SK-N-SH (cell line): ENCODE measurements around the gene ERAP2.

Source experiments
- CHD2 ChIP-seq: fragments of 150-350 bp; IDR thresholded peaks from 2 replicates; pipeline ENCODE4 v1.6.1; 2018; ENCODE audit warnings: low read length; ENCODE audit not compliant: partially characterized antibody
- CTCF ChIP-seq: fragments of 200-600 bp; sonication (generic); IDR thresholded peaks from 2 replicates; pipeline ENCODE4 v1.6.1; 2017; ENCODE audit warnings: antibody characterized with exemption, mild to moderate bottlenecking, moderate library complexity
- EP300 ChIP-seq, 2 experiments: IDR thresholded peaks; 2 replicates each; pipeline versions ENCODE4 v1.4.0 to v1.6.1; 2012; ENCODE audit warnings: borderline replicate concordance in 1 of 2, low read depth in 1 of 2, low read length in 1 of 2
- EZH2phosphoT487 ChIP-seq: fragments of 200-600 bp; sonication (generic); IDR thresholded peaks from 2 replicates; pipeline ENCODE4 v1.6.1; 2017; ENCODE audit warnings: low read depth, mixed run types, mild to moderate bottlenecking, antibody characterized with exemption, moderate library complexity, borderline replicate concordance
- GABPA ChIP-seq: IDR thresholded peaks from 2 replicates; pipeline ENCODE4 v1.4.0; 2012; ENCODE audit warnings: low read depth, mild to moderate bottlenecking
- MAX ChIP-seq: IDR thresholded peaks from 2 replicates; pipeline ENCODE4 v1.4.0; 2012; ENCODE audit warnings: low read depth
- MEF2A ChIP-seq: IDR thresholded peaks from 2 replicates; pipeline ENCODE4 v1.4.0; 2012; ENCODE audit warnings: low read depth, borderline replicate concordance
- MXI1 ChIP-seq: IDR thresholded peaks from 2 replicates; pipeline ENCODE4 v1.6.1; 2012; ENCODE audit warnings: mild to moderate bottlenecking, low read depth, low read length, improper control_type of control experiment
- POLR2AphosphoS5 ChIP-seq: IDR thresholded peaks from 2 replicates; pipeline ENCODE4 v1.6.1; 2012; ENCODE audit warnings: low read depth, low read length
- RFX5 ChIP-seq: IDR thresholded peaks from 2 replicates; pipeline ENCODE4 v1.6.1; 2012; ENCODE audit warnings: mild to moderate bottlenecking, improper control_type of control experiment, low read length
- SIN3A ChIP-seq: IDR thresholded peaks from 2 replicates; pipeline ENCODE4 v1.6.1; 2012; ENCODE audit warnings: low read depth, mild to moderate bottlenecking, low read length, moderate library complexity, borderline replicate concordance
- SMC3 ChIP-seq: IDR thresholded peaks from 2 replicates; pipeline ENCODE4 v1.6.1; 2012; ENCODE audit warnings: low read depth, low read length, improper control_type of control experiment
- TAF1 ChIP-seq: IDR thresholded peaks from 2 replicates; pipeline ENCODE4 v1.6.1; 2012; ENCODE audit warnings: low read depth, mild to moderate bottlenecking, low read length, moderate library complexity, borderline replicate concordance
- USF2 ChIP-seq: fragments of 150-350 bp; IDR thresholded peaks from 2 replicates; pipeline ENCODE4 v1.6.1; 2017; ENCODE audit warnings: antibody characterized with exemption, low read length, low read depth, borderline replicate concordance

- TF ChIP-seq USF2 (no peak), CTCF (no peak), POLR2AphosphoS5 (no peak), RFX5 (no peak), MXI1 (no peak), EZH2phosphoT487 (no peak), EP300 (IDR thresholded peaks at IDR 0.05; ENCODE audit: borderline replicate concordance in 1 of 2, low read depth in 1 of 2, low read length in 1 of 2) (no peak), SMC3 (no peak), TAF1 (no peak), GABPA (no peak), CHD2 (no peak), SIN3A (no peak), MAX (no peak), MEF2A (no peak)
Observed at GRCh38 chr5:96919754-96920197, 43.5 kb downstream of the ERAP2 start.
